Subcutaneous adipose tissue (tissue), 4 donors: ENCODE data around the gene AMOTL2. TPM values are rescaled to one million over a fixed set of nuclear protein-coding genes. Genes with fewer than 3 reads are reported as not detected.

ENCODE experiments used
- CTCF ChIP-seq: fragments of 450-650 bp; IDR thresholded peaks from one replicate; pipeline ENCODE4 v1.5.1; 2016; ENCODE audit warnings: low read depth, mild to moderate bottlenecking, control low read depth, antibody characterized with exemption, moderate library complexity
- total RNA-seq, 4 donors: library from RNA; depleted of rRNA; stranded (reverse); fragments of >200 nt; gene quantifications; one replicate each; pipeline ENCODE4 v1.1.0, GENCODE V29; 2016

The AMOTL2 gene
- 100 to 1,000 TPM in 2 of 4 donors, 10 to 100 TPM in 2; 92.4 to 320 (median 137) TPM for total RNA-seq

- no peak for TF ChIP-seq CTCF
Observed at GRCh38 chr3:134374105-134374790, at the start of gene AMOTL2. TSS of gene AMOTL2 (minus strand) at chr3:134374447. CDS start at chr3:134371433, 3,014 bp downstream.

GRCh38 chr3:134423153-134423552 is 48.9 kb upstream of the AMOTL2 start:
- no peak for TF ChIP-seq CTCF

GRCh38 chr3:134419960-134420321 is 45.7 kb upstream of the AMOTL2 start:
- TF ChIP-seq CTCF = no peak

- no peak for TF ChIP-seq CTCF
Observed at GRCh38 chr3:134419214-134419959, 45.1 kb upstream of the AMOTL2 start.

GRCh38 chr3:134409041-134409440 is 34.8 kb upstream of the AMOTL2 start:
- TF ChIP-seq CTCF = no peak

GRCh38 chr3:134407239-134407625 is 33.0 kb upstream of the AMOTL2 start:
- TF ChIP-seq CTCF = no peak

- TF ChIP-seq CTCF = no peak
Observed at GRCh38 chr3:134406331-134407238, 32.3 kb upstream of the AMOTL2 start.
